Transverse colon (tissue), 3 donors: ENCODE data around the gene ENOX1.

Source experiments
- CTCF ChIP-seq, 5 experiments: fragments of 200-600 bp in 3 of 5; fragments of 450-650 bp in 2 of 5; sonication (generic) in 3 of 5; IDR thresholded peaks; 1 replicate in 2 of 5; 2 replicates in 3 of 5; pipeline ENCODE4 v1.5.1; 2016 to 2017; ENCODE audit warnings: antibody characterized with exemption in 5 of 5, inconsistent platforms in 3 of 5, mild to moderate bottlenecking in 2 of 5, moderate library complexity in 1 of 5
- POLR2A ChIP-seq: fragments of 450-650 bp; IDR thresholded peaks from one replicate; pipeline ENCODE4 v1.6.1; 2016; ENCODE audit warnings: antibody characterized with exemption, mild to moderate bottlenecking, moderate library complexity

DNA sequence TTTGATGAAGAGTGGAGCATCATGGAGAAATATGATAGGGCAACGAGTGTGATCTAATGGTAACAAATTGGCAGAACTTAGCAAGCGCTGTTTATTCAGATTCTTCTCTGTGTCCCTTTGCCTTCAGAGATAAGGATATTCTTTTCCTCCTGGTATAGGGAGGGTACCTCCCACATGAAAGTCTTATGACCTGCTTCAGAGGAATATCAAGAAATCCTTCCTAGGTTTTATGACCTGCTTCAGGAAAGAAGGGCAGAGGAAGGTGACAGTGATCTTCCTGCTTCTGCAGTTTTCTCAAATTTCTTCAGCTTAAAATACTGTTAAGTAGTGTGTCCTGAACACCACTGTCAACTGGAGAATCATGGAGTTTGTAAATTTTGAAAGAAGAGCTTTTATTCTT, 619.0 kb downstream of the ENOX1 start:
- no peak for TF ChIP-seq CTCF (IDR thresholded peaks at IDR 0.05)
- TF ChIP-seq POLR2A: no peak
